ENCODE data around the gene ACTA2. TPM values are rescaled to one million over a fixed set of nuclear protein-coding genes. Genes with fewer than 3 reads are reported as not detected.

ACTA2 gene
- total RNA-seq, 1 donor = 1.8 TPM

DNA sequence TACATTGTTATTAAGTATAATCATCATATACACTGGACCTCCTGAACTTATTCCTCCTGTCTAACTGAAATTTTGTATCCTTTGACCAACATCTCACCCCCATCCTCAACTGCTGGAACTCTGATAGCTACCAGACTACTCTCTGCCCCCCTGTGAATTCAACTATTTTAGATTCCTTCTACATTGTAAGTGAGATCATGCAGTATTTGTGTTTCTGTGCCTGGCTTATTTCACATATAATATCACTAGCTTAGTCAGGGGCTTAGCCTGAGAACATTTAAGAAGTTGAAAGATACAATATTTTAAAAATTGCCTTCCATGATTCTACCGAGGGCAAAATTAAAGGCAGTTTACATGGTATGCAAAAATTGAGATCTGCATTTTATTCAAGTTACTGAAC lies 45.7 kb downstream of the ACTA2 start:
- Histone ChIP-seq H3K4me1 (ENCODE audit: insufficient read depth, low read length) (peaks cover 7% of the 10 kb centered on the region), H3K9me3 (ENCODE audit: low read depth, low read length) (no peaks in the 10 kb centered on the region), H3K27me3 (ENCODE audit: insufficient read depth, low read length) (no peaks in the 10 kb centered on the region), H3K4me3 (ENCODE audit: low read length) (no peak overlapping the region)

DNA sequence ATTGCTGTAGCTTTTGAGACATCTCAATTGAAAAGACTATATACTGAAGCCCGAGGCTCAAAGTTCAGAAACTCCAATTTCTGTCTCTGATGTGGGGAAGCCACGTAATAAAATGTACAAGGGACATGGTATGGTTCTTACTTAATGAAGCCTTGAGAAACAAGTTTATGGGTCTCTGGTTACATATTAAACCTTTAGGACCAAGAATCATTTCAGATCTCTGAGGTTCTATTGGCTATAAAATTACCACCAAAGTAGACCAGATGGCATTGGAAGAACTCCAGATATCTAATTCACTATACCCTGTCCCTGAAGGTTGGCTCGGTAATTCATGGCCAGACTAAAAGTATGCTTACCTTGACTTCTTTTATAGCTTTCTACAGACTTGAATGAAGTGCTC lies 48.9 kb downstream of the ACTA2 start:
- peaks cover 20% of the 10 kb centered on the region for H3K4me1 ChIP-seq (ENCODE audit: insufficient read depth, low read length)
- no peaks in the 10 kb centered on the region for H3K27me3 ChIP-seq (ENCODE audit: insufficient read depth, low read length)
- no peak overlapping the region for H3K4me3 ChIP-seq (ENCODE audit: low read length)
- no peaks in the 10 kb centered on the region for H3K9me3 ChIP-seq (ENCODE audit: low read depth, low read length)

- Histone ChIP-seq H3K9me3 (ENCODE audit: low read depth, low read length) (no peaks in the 10 kb centered on the region), H3K4me1 (ENCODE audit: insufficient read depth, low read length) (peaks cover 24% of the 10 kb centered on the region), H3K27me3 (ENCODE audit: insufficient read depth, low read length) (no peaks in the 10 kb centered on the region), H3K4me3 (ENCODE audit: low read length) (no peak overlapping the region)
Observed at GRCh38 chr10:88901984-88902789, 50.4 kb downstream of the ACTA2 start.

- Histone ChIP-seq H3K4me1 (ENCODE audit: insufficient read depth, low read length) (peaks cover 32% of the 10 kb centered on the region), H3K27me3 (ENCODE audit: insufficient read depth, low read length) (no peaks in the 10 kb centered on the region), H3K9me3 (ENCODE audit: low read depth, low read length) (no peaks in the 10 kb centered on the region), H3K4me3 (ENCODE audit: low read length) (no peak overlapping the region)
Observed at GRCh38 chr10:88901206-88901983, 51.2 kb downstream of the ACTA2 start.

GRCh38 chr10:88899886-88900285 lies 52.7 kb downstream of the ACTA2 start:
- H3K27me3 ChIP-seq (ENCODE audit: insufficient read depth, low read length) = no peaks in the 10 kb centered on the region
- peaks cover 34% of the 10 kb centered on the region for H3K4me1 ChIP-seq (ENCODE audit: insufficient read depth, low read length)
- no peaks in the 10 kb centered on the region for H3K9me3 ChIP-seq (ENCODE audit: low read depth, low read length)
- no peak overlapping the region for H3K4me3 ChIP-seq (ENCODE audit: low read length)

- H3K4me1 ChIP-seq (ENCODE audit: insufficient read depth, low read length) = peaks cover 34% of the 10 kb centered on the region
- H3K27me3 ChIP-seq (ENCODE audit: insufficient read depth, low read length) = no peaks in the 10 kb centered on the region
- no peaks in the 10 kb centered on the region for H3K9me3 ChIP-seq (ENCODE audit: low read depth, low read length)
- H3K4me3 ChIP-seq (ENCODE audit: low read length) = no peak overlapping the region
Observed at GRCh38 chr10:88898727-88899126, 53.8 kb downstream of the ACTA2 start.

DNA sequence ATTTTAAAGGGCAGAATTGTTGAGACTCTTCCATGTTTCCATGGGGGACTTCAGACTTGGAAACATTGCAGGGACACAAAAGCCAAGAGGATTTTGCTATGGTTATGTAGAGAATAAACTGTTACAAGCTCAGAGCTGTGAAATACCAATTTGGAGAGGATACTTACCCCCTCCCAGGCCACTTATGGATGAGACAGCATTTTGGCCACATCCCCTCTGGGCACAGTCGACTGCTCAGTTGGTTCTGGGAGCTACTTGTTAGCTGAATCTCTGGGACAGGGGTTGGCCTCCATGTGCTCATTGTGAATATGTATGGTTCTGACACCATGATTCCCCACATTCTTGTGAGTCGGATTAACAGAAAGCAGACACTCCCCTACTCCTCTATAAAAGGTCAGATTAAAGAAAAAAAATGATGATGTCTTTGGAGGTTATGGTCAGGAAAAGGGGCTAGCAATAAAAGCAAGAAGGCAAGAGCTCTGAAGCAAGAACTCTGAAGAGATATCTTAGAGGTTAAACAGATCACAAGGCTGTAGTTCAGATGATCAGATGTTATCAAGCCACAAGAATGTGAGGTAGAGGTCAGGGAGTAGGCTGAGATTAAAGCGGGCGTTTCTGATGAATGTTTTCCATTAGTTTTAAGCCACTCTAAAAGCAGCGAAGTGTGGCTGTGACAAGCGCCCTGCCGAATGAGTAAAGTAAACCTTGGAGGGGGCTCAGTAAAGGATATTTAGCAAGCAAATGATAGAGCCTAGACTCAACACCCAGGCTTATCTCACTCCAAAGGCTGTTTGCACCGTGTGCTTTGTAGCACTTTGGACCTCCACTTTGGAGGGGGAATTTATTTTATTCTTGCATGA lies 55.3 kb downstream of the ACTA2 start:
- H3K4me1 ChIP-seq (ENCODE audit: insufficient read depth, low read length) = peaks cover 30% of the 10 kb centered on the region
- H3K4me3 ChIP-seq (ENCODE audit: low read length) = no peak overlapping the region
- H3K27me3 ChIP-seq (ENCODE audit: insufficient read depth, low read length) = no peaks in the 10 kb centered on the region
- H3K9me3 ChIP-seq (ENCODE audit: low read depth, low read length) = no peaks in the 10 kb centered on the region

- no peaks in the 10 kb centered on the region for H3K27me3 ChIP-seq (ENCODE audit: insufficient read depth, low read length)
- peaks cover 25% of the 10 kb centered on the region for H3K4me1 ChIP-seq (ENCODE audit: insufficient read depth, low read length)
- H3K4me3 ChIP-seq (ENCODE audit: low read length) = no peak overlapping the region
- H3K9me3 ChIP-seq (ENCODE audit: low read depth, low read length) = no peaks in the 10 kb centered on the region
Observed at GRCh38 chr10:88896372-88896993, 56.1 kb downstream of the ACTA2 start.

DNA sequence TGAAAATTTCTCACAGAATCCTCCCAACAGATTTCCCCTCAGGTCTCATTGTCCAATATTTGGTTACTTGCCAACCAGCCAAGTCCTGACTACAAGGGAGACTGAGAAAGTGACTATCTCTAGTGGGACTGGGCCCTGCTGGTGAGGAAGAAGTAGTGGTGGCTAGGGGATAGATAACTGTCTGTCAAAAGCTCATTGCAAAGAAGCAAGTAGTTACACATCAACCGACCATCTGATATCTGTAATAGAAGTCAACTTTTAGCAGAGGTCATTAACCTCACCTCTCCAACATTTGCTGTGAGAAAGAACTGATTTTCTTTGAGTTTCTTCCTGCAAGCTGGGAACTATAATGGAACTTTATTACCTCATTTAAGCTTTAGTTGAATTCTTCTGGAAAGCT lies 57.3 kb downstream of the ACTA2 start:
- Histone ChIP-seq H3K9me3 (ENCODE audit: low read depth, low read length) (no peaks in the 10 kb centered on the region), H3K4me3 (ENCODE audit: low read length) (no peak overlapping the region), H3K4me1 (ENCODE audit: insufficient read depth, low read length) (peaks cover 18% of the 10 kb centered on the region), H3K27me3 (ENCODE audit: insufficient read depth, low read length) (no peaks in the 10 kb centered on the region)

GRCh38 chr10:88893611-88894010 lies 59.0 kb downstream of the ACTA2 start:
- Histone ChIP-seq H3K4me3 (ENCODE audit: low read length) (no peak overlapping the region), H3K4me1 (ENCODE audit: insufficient read depth, low read length) (peaks cover 19% of the 10 kb centered on the region), H3K9me3 (ENCODE audit: low read depth, low read length) (no peaks in the 10 kb centered on the region), H3K27me3 (ENCODE audit: insufficient read depth, low read length) (no peaks in the 10 kb centered on the region)

- no peaks in the 10 kb centered on the region for H3K9me3 ChIP-seq (ENCODE audit: low read depth, low read length)
- H3K4me1 ChIP-seq (ENCODE audit: insufficient read depth, low read length) = peaks cover 17% of the 10 kb centered on the region
- no peak overlapping the region for H3K4me3 ChIP-seq (ENCODE audit: low read length)
- H3K27me3 ChIP-seq (ENCODE audit: insufficient read depth, low read length) = no peaks in the 10 kb centered on the region
Observed at GRCh38 chr10:88892222-88892967, 60.2 kb downstream of the ACTA2 start.

- peaks cover 5% of the 10 kb centered on the region for H3K4me1 ChIP-seq (ENCODE audit: insufficient read depth, low read length)
- H3K9me3 ChIP-seq (ENCODE audit: low read depth, low read length) = no peaks in the 10 kb centered on the region
- H3K27me3 ChIP-seq (ENCODE audit: insufficient read depth, low read length) = no peaks in the 10 kb centered on the region
- no peak overlapping the region for H3K4me3 ChIP-seq (ENCODE audit: low read length)
Observed at GRCh38 chr10:88890681-88891381, 61.7 kb downstream of the ACTA2 start.

DNA sequence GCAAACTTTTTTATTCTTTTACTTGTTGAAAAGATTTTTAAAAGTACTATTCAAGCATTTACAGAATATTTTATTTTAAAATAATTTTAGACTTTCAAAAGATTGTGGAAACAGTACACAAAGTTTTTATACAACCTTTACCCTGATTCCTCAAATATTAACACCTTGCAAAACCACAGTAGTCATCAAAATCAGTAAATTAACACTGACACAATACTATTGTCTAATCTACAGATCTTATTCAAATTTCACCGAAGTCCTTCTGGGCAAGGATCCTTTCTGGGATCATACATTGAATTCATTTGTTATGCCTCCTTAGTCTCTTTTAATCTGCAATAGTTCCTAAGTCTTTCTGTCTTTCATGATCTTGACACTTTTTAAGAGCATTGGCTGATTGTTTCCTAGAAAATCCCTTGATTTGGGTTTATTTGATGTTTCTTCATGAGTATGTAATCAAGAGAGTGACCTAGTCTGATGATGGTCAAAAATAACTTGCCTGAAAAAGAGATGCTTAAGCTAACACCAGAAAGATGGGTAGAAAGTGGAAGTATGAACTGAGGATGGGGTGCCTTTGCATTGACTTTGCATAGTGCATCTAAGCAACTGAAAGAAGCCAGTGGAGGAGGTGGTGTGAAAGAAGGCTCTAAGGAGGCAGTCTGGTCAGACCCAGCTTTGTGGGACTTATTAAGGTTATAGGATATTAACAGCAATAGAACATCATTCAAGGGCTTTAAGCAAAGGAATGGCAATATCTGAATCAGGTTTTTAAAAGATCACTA lies 62.8 kb downstream of the ACTA2 start:
- H3K27me3 ChIP-seq (ENCODE audit: insufficient read depth, low read length) = no peaks in the 10 kb centered on the region
- no peak overlapping the region for H3K4me3 ChIP-seq (ENCODE audit: low read length)
- H3K9me3 ChIP-seq (ENCODE audit: low read depth, low read length) = no peaks in the 10 kb centered on the region
- peaks cover 5% of the 10 kb centered on the region for H3K4me1 ChIP-seq (ENCODE audit: insufficient read depth, low read length)
